ENCODE results near the gene SNRK. TPM values are rescaled to one million over a fixed set of nuclear protein-coding genes. Genes with fewer than 3 reads are reported as not detected.

SNRK gene
- total and polyA plus RNA-seq, 2 experiments from 2014 or later, result 5.5 to 18.8 TPM

DNA sequence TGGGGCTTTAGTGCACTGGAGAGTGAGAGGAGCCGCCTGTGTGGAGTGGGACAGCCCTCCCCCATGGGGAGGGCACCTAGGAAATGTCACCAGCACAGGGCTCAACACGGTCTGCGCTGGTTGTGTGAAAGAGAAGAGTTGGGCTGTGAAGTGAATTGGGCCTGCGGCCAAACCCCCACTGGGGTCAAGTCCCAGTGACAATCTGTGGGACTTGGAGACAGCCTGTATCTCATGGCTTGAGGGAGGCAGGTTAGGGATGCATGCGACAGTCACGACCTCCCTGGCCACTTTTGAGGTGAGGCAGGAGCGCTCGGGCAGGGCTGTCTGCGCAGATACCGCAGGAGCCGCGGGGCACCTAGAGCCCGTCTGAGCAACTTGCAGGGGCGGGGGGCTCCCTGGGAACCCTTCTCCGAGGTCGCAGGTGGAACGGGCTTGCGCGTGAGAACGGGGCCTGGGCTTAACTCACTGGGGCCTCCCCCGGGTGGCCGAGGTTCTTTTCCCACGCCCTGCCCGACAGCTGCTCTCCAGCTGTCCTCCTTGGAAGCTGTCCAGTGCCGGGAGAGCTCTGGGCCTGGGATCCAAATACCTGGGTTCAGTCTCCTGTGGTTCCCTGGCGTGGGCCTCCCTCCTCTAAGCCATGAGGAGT, 77.4 kb downstream of the SNRK start (continued):
- TF ChIP-seq, protein P1, sequence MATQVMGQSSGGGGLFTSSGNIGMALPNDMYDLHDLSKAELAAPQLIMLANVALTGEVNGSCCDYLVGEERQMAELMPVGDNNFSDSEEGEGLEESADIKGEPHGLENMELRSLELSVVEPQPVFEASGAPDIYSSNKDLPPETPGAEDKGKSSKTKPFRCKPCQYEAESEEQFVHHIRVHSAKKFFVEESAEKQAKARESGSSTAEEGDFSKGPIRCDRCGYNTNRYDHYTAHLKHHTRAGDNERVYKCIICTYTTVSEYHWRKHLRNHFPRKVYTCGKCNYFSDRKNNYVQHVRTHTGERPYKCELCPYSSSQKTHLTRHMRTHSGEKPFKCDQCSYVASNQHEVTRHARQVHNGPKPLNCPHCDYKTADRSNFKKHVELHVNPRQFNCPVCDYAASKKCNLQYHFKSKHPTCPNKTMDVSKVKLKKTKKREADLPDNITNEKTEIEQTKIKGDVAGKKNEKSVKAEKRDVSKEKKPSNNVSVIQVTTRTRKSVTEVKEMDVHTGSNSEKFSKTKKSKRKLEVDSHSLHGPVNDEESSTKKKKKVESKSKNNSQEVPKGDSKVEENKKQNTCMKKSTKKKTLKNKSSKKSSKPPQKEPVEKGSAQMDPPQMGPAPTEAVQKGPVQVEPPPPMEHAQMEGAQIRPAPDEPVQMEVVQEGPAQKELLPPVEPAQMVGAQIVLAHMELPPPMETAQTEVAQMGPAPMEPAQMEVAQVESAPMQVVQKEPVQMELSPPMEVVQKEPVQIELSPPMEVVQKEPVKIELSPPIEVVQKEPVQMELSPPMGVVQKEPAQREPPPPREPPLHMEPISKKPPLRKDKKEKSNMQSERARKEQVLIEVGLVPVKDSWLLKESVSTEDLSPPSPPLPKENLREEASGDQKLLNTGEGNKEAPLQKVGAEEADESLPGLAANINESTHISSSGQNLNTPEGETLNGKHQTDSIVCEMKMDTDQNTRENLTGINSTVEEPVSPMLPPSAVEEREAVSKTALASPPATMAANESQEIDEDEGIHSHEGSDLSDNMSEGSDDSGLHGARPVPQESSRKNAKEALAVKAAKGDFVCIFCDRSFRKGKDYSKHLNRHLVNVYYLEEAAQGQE (IDR thresholded peaks at IDR 0.05; ENCODE audit: unreplicated experiment), result no peak
- TF ChIP-seq EZH2 (IDR thresholded peaks at IDR 0.05; ENCODE audit: low read depth, unreplicated experiment), result no peak
- TF ChIP-seq ETS1 (IDR thresholded peaks at IDR 0.05), result no peak

DNA sequence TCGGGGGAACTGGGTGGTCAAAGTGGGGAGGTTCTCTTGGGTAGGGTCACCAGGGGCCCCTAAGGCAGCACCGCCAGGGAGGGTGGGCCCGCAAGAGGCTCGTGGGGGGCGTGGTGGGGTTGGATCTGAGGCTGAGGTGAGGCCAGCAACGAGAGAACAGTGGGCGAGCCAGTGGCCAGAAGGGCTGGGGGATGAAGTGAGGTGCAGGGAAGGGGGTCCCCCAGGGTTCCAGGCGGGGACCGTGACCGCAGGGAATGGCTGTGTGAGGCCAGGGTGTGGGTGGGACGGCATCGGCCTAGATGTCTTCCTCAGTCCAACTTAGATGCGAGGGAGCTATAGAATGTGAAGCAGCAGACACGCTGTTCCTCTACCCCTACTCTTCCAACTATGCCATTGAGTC, 78.2 kb downstream of the SNRK start:
- no peak overlapping the region for H3K27ac ChIP-seq (ENCODE audit: low read depth)
- no peak overlapping the region for H3K4me3 Mint-ChIP-seq
- no peak overlapping the region for H3K4me2 ChIP-seq
- H3K27me3 ChIP-seq (ENCODE audit: insufficient read depth), result no peaks in the 10 kb centered on the region
- peaks cover 9% of the 10 kb centered on the region for H3K4me1 ChIP-seq (ENCODE audit: insufficient read depth)
- no peaks in the 10 kb centered on the region for H3K36me3 ChIP-seq (ENCODE audit: insufficient read depth)
- H3K4me1 Mint-ChIP-seq, result peaks cover 18% of the 10 kb centered on the region
- peaks cover 26% of the 10 kb centered on the region for H3K27me3 Mint-ChIP-seq (ENCODE audit: insufficient read depth, low read depth, poor library complexity)
- no peaks in the 10 kb centered on the region for H3K9me2 ChIP-seq (ENCODE audit: insufficient read depth)
- H3F3A ChIP-seq (replicated peaks; ENCODE audit: low read depth), result no peaks in the 10 kb centered on the region
- ATAC-seq (no peak), DNase-seq (ENCODE audit: low spot score) (no peak)
- H3K27ac Mint-ChIP-seq, result no peak overlapping the region
- no peak overlapping the region for H2AFZ ChIP-seq
- H3K36me3 Mint-ChIP-seq (ENCODE audit: low read depth), result peaks cover 20% of the 10 kb centered on the region; the same call in 2 of the 3 replicates
- no peaks in the 10 kb centered on the region for H3K9me3 Mint-ChIP-seq
- no peaks in the 10 kb centered on the region for H4K20me1 ChIP-seq (replicated peaks; ENCODE audit: insufficient read depth)
- H3K79me2 ChIP-seq (replicated peaks; ENCODE audit: insufficient read depth), result no peaks in the 10 kb centered on the region
- no peak overlapping the region for H3K4me3 ChIP-seq
- TF ChIP-seq STAT1 (IDR thresholded peaks at IDR 0.05; ENCODE audit: unreplicated experiment) (no peak), EZH2phosphoT487 (IDR thresholded peaks at IDR 0.05; ENCODE audit: unreplicated experiment) (no peak), JUNB (IDR thresholded peaks at IDR 0.05; ENCODE audit: unreplicated experiment) (no peak), EZH2 (IDR thresholded peaks at IDR 0.05; ENCODE audit: low read depth, unreplicated experiment) (no peak), ZNF114 (CRISPR knock-in tag; IDR thresholded peaks at IDR 0.05) (no peak), ZNF331 (CRISPR knock-in tag; IDR thresholded peaks at IDR 0.05; ENCODE audit: low read depth) (no peak), ZNF462 (CRISPR knock-in tag; IDR thresholded peaks at IDR 0.05) (no peak), NANOG (IDR thresholded peaks at IDR 0.05; ENCODE audit: borderline replicate concordance) (no peak)
- TF ChIP-seq, protein P1 (IDR thresholded peaks at IDR 0.05; ENCODE audit: unreplicated experiment), result no peak

Data from GM23338 (cell line).